ENCODE data around the gene TBC1D3B. TPM values are rescaled to one million over a fixed set of nuclear protein-coding genes. Genes with fewer than 3 reads are reported as not detected.

Gene TBC1D3B
- total RNA-seq, 1 experiment from 2014 or later: 5.1 TPM

DNA sequence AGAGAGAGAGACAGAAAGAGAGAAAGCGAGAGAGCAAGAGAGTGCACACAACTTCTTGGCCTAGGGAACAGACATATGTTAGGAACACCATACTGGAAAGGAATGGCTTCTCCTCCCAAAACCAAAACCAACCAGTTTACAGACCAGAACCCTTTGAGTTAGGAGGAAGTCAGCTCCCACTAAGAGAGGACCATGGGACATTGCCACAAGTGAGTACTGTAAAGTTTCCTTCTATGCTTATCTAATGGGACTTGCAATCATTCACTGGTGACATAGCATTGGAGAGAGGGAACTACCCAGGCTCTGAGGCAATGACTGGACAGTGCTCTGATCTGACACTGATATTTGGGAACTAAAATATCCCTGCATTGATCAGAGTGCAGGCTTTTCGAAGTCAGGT lies 32.4 kb downstream of the TBC1D3B start:
- no peaks in the 10 kb centered on the region for H3K36me3 ChIP-seq (ENCODE audit: insufficient read depth, low read length, poor library complexity, severe bottlenecking)
- no peaks in the 10 kb centered on the region for H3K27me3 ChIP-seq (replicated peaks; ENCODE audit: insufficient read depth, low read depth, low read length, poor library complexity)
- POLR2A ChIA-PET (ENCODE audit: low non-redundant PET): no interaction called here
- no peak for DNase-seq (ENCODE audit: low spot score)
- intact Hi-C loops (cut with micrococcal nuclease; ENCODE audit: unreplicated experiment): loop anchor here (10.0 kb wide), 1 partner anchor 169 kb away; no protein-coding TSS in a partner anchor
- CTCF ChIA-PET: no interaction called here
- no peak overlapping the region for H3K27ac ChIP-seq (ENCODE audit: low read depth, low read length, poor library complexity, severe bottlenecking)
- no TSS peak for BruUV-seq (replicated peaks)
- no peaks in the 10 kb centered on the region for H3K9me3 ChIP-seq (ENCODE audit: low read depth, low read length, poor library complexity, severe bottlenecking)
- no peaks in the 10 kb centered on the region for H3K4me1 ChIP-seq (ENCODE audit: insufficient read depth, low read length, poor library complexity, severe bottlenecking)
- no peak overlapping the region for H3K4me3 ChIP-seq (ENCODE audit: low read depth, low read length, poor library complexity, severe bottlenecking)
- TF ChIP-seq, protein P1, sequence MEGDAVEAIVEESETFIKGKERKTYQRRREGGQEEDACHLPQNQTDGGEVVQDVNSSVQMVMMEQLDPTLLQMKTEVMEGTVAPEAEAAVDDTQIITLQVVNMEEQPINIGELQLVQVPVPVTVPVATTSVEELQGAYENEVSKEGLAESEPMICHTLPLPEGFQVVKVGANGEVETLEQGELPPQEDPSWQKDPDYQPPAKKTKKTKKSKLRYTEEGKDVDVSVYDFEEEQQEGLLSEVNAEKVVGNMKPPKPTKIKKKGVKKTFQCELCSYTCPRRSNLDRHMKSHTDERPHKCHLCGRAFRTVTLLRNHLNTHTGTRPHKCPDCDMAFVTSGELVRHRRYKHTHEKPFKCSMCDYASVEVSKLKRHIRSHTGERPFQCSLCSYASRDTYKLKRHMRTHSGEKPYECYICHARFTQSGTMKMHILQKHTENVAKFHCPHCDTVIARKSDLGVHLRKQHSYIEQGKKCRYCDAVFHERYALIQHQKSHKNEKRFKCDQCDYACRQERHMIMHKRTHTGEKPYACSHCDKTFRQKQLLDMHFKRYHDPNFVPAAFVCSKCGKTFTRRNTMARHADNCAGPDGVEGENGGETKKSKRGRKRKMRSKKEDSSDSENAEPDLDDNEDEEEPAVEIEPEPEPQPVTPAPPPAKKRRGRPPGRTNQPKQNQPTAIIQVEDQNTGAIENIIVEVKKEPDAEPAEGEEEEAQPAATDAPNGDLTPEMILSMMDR (conservative IDR thresholded peaks at IDR 0.05; ENCODE audit: low read depth, low read length): no peak
- no peak for TF ChIP-seq EZH2 (IDR thresholded peaks at IDR 0.05; ENCODE audit: borderline replicate concordance, low read depth, low read length, poor library complexity, severe bottlenecking)

GRCh38 chr17:36142806-36143205 lies 33.6 kb downstream of the TBC1D3B start:
- TF ChIP-seq EZH2 (IDR thresholded peaks at IDR 0.05; ENCODE audit: borderline replicate concordance, low read depth, low read length, poor library complexity, severe bottlenecking): no peak
- TF ChIP-seq, protein P1 (conservative IDR thresholded peaks at IDR 0.05; ENCODE audit: low read depth, low read length): no peak
- intact Hi-C loops (cut with micrococcal nuclease; ENCODE audit: unreplicated experiment): loop anchor here (10.0 kb wide), 1 partner anchor 168 kb away; no protein-coding TSS in a partner anchor
- CTCF ChIA-PET: no interaction called here
- Histone ChIP-seq H3K4me1 (ENCODE audit: insufficient read depth, low read length, poor library complexity, severe bottlenecking) (no peaks in the 10 kb centered on the region), H3K27me3 (replicated peaks; ENCODE audit: insufficient read depth, low read depth, low read length, poor library complexity) (no peaks in the 10 kb centered on the region), H3K27ac (ENCODE audit: low read depth, low read length, poor library complexity, severe bottlenecking) (no peak overlapping the region), H3K36me3 (ENCODE audit: insufficient read depth, low read length, poor library complexity, severe bottlenecking) (no peaks in the 10 kb centered on the region), H3K9me3 (ENCODE audit: low read depth, low read length, poor library complexity, severe bottlenecking) (no peaks in the 10 kb centered on the region), H3K4me3 (ENCODE audit: low read depth, low read length, poor library complexity, severe bottlenecking) (no peak overlapping the region)
- DNase-seq (ENCODE audit: low spot score): no peak
- POLR2A ChIA-PET (ENCODE audit: low non-redundant PET): no interaction called here
- BruUV-seq (replicated peaks): no TSS peak

- ChIA-PET POLR2A (ENCODE audit: low non-redundant PET) (no interaction called here), CTCF (no interaction called here)
- Histone ChIP-seq H3K4me1 (ENCODE audit: insufficient read depth, low read length, poor library complexity, severe bottlenecking) (no peaks in the 10 kb centered on the region), H3K27ac (ENCODE audit: low read depth, low read length, poor library complexity, severe bottlenecking) (no peak overlapping the region), H3K36me3 (ENCODE audit: insufficient read depth, low read length, poor library complexity, severe bottlenecking) (no peaks in the 10 kb centered on the region), H3K9me3 (ENCODE audit: low read depth, low read length, poor library complexity, severe bottlenecking) (no peaks in the 10 kb centered on the region), H3K27me3 (replicated peaks; ENCODE audit: insufficient read depth, low read depth, low read length, poor library complexity) (no peaks in the 10 kb centered on the region), H3K4me3 (ENCODE audit: low read depth, low read length, poor library complexity, severe bottlenecking) (no peak overlapping the region)
- TF ChIP-seq EZH2 (IDR thresholded peaks at IDR 0.05; ENCODE audit: borderline replicate concordance, low read depth, low read length, poor library complexity, severe bottlenecking): no peak
- TF ChIP-seq, protein P1 (conservative IDR thresholded peaks at IDR 0.05; ENCODE audit: low read depth, low read length): no peak
- DNase-seq (ENCODE audit: low spot score): no peak
- BruUV-seq (replicated peaks): no TSS peak
- intact Hi-C loops (cut with micrococcal nuclease; ENCODE audit: unreplicated experiment): loop anchor here (10.0 kb wide), 1 partner anchor 167 kb away; no protein-coding TSS in a partner anchor
Measured at GRCh38 chr17:36142235-36142634, 34.2 kb downstream of the TBC1D3B start.
